Measurements from ENCODE around the gene SPSB1.

DNA sequence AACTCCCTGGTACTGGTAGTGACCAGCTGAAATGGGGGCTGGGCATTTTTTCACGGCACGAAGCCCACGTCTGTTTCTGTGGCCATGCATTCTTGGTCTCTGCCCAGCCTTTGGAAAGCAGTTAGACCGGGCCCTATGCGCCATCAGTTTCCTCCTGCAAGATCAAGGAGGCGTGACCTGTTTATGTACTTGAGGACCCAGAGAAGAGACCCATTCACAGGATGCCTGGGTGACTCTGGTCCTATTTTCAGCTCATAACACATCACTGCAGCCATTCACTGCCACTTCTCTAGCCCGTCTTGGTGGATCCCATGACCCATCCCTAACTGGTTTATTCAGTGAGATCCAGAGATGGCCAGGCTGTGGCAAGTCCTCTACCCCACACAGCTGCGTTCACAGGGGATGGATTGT is 70.4 kb downstream of the SPSB1 start:
- TF ChIP-seq RAD21 (IDR thresholded peaks at IDR 0.05; ENCODE audit: low read depth) (no peak), EGR1 (IDR thresholded peaks at IDR 0.05) (no peak), NFIC (IDR thresholded peaks at IDR 0.05) (no peak), TAF1 (IDR thresholded peaks at IDR 0.05; ENCODE audit: low read depth) (no peak), ZBTB7A (IDR thresholded peaks at IDR 0.05; ENCODE audit: low read depth) (no peak), YY1 (IDR thresholded peaks at IDR 0.05; ENCODE audit: low read depth) (no peak), MAX (IDR thresholded peaks at IDR 0.05) (no peak)
